Activated T-cell treated with anti-CD3 and anti-CD28 coated beads for 1 hour (primary cell): ENCODE measurements around the gene TPPP2.
A peak's percentile ranks its signal among the peaks of the same experiment; 100 is the strongest.
"Not testable (repeated sequence)": the region's sequence is repeated elsewhere in the genome, so short reads cannot be mapped to it uniquely, and the experiment has no call there.

Source experiments
- DNase-seq: peaks from one replicate; pipeline ENCODE4 v3.0.0-alpha.2; 2020; ENCODE audit warnings: low read depth

Gene TPPP2

DNA sequence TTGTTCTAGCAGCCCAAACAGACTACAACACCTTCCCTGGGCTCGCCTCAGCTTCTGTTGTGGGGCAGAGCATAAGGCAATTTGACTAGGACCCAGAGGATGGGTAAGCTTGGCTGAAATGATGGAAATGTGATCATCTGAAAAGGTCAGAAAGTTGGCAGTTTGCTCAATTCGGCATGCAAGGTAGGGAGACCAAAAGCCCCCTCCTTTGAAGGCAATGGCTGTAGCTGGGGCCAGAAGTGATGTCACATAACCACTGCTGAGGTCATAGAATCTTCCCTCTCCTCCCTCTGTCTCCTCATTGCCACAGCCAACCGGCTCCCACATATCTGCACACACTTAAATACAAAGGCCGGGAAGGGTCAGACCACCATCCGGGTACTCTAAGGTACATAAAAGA is at the start of gene TPPP2:
TPPP2 (plus strand) TSS at position 301 of the 400 bp plus-strand sequence. CDS start 365 bp downstream, outside the sequence.
- no peak for DNase-seq

DNA sequence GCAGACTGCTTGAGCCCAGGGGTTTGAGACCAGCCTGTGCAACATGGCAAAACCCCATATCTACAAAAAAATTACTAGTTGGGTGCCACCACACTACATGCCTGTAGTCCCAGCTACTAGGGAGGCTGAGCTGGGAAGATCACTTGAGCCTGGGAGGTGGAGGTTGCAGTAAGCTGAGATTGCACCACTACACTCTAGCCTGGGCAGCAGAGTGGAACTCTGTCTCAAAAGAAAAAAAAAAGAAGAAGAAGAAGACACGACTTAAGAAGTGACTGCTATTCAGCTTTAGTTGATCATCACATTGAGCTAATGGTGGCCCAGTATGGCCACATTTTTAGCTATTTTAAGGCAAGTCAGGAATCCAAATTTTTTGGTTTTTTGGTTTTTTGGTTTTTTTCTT is 49.1 kb upstream of the TPPP2 start:
- DNase-seq, result no peak

DNA sequence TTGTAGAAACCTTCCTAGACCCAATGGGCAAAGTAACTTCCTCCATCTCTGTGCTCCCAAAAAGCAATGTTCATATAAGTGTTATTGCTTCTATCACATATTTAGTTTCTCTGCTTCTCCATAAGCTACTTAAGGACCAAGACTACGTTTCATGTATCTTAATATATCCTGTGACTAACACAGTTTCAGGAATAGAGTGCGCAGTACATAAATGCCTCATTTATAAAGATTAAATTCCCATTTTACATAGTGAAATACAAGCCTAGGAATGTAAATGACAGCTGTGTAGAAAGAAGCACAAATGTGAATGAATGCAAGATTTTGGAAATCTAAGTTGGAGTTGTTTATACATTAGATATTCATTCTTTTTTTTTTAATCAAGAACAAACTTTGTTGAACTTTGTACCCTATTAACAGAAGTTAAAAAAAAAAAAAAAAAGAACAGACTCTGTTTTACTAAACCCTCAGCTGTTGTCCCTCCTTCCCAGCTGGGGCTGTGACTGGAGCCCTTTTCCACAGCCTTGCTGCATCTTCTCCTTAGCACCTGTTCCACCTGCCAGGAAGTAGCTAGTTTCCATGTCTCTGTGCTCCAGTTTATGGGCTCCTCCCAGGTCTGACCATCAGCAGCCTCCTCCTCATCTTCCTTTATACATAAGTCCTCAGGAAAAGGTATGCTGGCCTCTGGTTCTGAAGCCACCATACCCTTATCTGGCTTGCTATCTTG is 47.2 kb upstream of the TPPP2 start:
- no peak for DNase-seq

DNA sequence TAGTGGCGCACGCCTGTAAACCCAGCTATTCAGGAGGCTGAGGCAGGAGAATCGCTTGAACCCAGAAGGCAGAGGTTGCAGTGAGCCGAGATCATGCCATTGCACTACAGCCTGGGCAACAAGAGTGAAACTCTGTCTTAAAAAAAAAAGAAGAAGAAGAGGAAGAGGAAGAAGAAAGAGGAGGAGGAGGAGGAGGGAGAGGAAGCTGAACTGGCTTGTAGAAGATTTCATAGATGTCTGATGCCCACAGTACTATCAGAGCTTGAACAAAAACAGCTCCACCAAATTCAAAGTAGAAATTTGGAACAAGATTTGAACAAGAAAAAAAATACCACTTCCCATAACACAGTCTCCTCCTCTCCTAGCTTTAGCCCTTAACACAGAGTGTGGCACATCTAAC is 44.4 kb upstream of the TPPP2 start:
- DNase-seq, result not testable (repeated sequence)

DNA sequence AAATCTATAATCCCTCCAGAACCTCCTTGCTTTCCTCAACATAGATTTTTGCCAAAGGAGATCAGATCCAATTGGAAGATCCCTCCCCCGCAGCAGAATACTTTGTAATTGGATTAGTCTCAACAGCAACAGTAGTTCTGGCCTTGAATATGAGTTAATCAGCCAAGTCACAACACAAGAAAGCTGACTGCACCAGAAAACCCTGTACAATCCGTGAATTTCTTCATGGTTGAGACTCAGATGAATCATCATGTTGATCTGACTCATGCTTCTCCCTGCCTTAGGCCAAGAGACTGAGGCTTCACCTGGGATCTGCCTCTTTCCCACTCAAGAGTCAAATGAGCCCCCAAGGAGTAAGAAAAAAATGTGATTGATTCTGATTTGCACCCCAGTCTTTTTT is 43.2 kb upstream of the TPPP2 start:
- DNase-seq, result no peak

DNA sequence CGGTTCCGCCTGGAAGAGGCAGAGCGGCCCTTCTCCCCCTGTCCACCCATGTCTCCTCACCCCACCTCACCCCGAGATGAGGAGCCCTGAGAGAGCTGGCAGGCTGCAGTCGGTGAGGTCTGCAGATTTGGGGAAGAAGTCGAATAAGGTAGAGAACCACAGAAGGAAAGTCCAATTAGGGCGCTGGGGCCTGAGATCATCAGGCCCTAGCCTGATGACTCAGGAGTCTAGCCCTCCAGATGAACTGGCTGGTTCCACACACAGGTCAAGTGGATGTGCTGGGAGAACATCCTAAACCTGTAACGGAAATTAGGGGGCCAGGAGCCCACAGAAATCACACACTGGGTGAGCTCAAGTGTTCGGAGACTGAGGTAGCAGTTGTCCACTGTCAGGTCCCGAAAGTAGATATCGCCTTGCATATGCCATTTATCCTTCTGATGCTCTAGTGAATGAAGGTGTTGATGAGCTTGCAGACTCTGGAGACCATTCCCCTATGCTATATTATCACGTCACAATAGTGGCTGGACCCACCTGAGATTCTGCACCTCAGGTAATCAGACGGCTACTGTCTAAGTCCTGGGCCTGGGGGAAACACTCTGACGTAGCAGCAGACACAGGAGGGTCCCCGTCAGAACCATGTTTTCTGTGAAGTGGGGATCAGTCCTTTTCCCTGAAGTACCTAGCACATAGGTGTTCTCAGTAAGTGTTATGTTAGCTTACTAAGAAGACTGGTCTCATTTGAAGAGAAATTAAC is 41.1 kb upstream of the TPPP2 start:
- no peak for DNase-seq

DNA sequence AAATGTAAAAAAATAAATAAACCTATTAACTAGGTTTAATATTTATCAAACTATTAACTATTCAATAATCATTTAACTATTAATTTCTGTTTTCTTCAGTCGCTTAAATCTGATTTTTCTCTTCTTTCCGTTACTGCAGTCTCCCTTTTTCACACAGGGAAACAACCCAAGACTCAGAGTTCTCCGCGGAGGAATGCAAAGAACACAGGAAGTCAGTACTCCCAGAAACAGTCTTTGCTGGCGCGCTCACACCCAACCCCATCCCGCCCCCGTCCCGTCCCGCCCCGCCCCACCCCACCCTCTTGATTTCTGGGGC is 40.6 kb upstream of the TPPP2 start:
- DNase-seq, result no peak

DNA sequence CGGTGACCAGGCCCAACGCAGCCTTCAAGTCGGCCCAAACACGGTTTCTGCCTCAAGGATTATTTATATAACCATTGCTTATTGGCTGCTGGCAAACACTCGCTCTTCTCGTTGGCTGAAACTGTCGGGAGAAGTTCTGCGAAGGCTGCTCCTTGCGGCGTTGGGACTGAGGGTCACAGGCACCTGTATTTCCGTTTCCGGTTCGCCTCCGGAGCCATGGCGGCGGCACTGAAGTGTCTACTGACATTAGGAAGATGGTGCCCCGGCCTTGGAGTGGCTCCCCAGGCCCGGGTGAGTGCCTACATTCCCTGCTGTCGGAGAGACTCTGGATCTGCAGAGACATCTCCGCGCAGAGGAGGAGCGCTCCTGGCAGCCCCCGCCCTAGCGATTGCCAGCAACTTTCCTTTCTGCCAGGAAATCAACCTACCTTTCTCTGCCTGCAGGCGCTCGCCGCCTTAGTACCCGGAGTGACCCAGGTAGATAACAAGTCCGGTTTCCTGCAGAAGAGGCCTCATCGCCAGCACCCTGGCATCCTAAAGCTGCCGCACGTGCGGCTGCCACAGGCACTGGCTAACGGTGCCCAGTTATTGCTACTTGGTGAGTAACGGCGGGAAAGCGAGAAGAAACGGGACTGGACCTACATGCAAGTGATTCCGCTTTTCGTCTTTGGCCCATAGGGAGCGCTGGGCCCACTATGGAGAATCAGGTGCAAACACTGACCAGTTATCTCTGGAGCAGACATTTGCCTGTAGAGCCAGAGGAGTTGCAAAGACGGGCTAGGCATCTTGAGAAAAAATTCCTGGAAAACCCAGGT is 40.0 kb upstream of the TPPP2 start, which contains the start of gene METTL17:
METTL17 (plus strand) TSS at position 194 of the 814 bp plus-strand sequence; CDS start at position 217, 23 bp downstream.
- DNase-seq, result peak; percentile 70

DNA sequence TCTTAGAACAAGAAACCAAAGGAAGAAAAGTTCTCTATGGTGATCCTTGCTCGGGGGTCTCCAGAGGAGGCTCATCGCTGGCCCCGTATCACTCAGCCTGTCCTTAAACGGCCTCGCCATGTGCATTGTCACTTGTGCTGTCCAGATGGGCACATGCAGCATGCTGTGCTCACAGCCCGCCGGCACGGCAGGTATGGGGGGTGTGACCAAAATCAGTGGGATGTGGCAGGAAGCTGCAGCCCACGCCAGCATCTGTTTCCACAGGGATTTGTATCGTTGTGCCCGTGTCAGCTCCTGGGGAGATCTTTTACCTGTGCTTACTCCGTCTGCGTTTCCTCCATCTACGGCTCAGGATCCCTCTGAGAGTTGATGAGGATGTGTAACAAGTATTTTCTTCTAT is 33.5 kb upstream of the TPPP2 start:
- DNase-seq, result no peak

DNA sequence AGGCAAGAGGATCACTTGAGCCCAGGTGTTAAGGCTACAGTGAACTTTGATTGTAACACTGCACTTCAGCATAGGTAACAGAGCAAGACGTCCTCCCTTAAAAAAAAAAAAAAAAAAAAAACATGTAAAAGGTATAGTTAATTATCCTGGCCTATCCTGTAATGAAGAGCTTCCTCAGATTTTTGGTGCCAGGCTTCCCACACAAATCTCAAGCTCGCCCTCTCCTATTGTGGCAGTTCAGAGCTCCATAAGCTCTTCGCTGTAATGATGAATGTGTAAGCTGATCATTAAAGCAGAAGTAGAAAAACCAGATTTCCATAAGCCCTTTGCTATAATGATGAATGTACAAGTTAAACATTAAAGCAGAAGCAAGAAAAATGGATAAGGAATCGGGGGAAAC is 32.9 kb upstream of the TPPP2 start:
- DNase-seq, result no peak

DNA sequence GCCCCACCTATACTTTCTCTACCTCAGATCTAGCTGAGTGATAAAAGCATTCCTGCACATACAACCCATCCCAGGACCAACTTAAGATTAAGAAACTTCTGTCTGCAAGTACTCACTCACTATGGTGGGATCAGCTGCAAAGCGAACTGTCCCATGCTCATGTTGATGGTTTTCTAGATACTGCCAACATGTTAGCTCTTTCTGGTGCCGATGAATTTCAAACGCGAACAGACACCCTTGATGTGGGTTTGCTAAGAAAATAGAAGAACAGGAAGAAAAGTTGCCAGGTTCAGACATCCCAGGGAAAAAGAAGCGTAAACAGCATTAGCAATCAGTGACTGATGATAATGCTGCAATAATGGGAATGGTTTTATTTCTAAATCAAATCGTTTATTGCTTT is 32.5 kb upstream of the TPPP2 start:
- DNase-seq, result no peak

DNA sequence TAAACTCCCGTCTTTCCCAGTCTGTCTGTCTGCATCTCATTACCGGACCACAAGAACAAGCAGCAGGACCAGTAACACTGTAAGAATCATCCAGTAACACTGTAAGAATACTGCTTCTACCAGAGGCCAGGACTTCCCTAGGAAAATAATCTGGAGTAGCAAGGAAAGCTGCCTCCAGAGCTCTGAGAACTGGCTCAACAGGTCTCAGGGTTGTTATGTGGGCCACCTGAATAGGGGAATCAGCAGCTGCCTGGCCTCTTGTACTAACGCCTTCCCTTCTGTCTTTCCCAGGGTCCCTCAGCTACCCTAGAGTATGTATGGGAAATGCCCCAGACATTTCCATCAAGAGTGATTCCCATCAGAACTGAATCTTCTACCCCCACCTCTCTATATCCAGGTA is 31.9 kb upstream of the TPPP2 start:
- DNase-seq, result no peak

DNA sequence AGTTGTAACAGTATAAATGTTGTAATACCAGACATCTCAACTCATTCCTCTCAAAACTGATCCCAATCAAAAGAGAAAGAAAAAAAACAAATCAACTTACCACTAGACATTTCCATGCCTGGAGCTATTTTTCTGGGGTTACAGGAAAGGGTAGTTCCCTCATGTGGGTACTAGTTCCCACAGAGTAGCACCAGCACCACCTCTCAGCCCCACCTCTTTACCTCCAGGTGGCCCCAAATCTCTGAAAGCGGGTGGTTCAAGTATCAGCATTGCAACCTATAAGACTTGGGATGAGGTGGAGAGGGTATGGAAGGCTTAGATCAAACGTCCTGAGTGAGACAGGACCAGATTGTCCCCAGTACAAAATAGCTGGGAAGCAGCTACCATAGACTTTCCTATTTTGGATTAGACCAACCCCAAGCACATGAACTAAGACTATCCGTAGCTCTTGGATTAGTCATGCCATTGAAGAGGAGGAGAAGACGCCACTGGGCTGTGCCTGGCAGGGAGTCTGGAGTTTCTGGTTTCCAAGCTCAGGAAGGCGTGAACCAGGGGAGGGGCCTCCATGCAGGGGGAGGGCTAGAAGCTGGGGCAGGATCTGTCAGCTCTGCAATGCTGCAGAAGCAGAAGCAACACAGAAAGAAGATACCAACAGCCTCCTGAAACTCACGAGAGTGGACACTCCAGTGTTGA is 31.2 kb upstream of the TPPP2 start, which contains the start of gene SLC39A2:
SLC39A2 (plus strand) TSS at position 620 of the 693 bp plus-strand sequence. CDS start 154 bp downstream, outside the sequence.
- no peak for DNase-seq

DNA sequence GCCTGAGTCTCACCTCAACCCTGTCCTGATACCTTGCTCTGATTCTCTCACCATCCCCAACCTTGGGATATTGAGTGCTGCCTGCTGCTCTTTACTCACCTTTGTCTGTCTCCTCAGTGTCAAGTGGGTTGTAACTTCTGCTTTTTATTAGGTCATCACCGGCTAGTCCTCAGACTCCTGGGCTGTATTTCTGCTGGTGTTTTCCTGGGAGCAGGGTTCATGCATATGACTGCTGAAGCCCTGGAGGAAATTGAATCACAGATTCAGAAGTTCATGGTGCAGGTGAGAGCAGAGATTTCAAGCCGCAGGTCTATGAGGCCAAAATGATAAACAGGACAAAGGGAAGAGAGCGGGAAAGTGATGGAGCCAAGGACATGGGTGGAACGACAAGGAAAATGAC is 30.4 kb upstream of the TPPP2 start:
- DNase-seq, result no peak

DNA sequence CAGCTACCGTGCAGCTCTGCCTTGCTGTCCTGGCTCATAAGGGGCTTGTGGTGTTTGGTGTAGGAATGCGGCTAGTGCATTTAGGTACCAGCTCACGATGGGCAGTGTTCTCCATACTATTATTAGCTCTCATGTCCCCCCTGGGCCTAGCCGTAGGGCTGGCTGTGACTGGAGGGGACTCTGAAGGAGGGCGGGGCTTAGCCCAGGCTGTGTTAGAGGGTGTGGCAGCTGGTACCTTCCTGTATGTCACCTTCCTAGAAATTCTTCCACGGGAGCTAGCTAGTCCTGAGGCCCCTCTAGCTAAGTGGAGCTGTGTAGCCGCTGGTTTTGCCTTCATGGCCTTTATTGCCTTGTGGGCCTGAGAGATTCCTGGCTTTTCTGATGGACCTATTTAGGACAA is 28.8 kb upstream of the TPPP2 start:
- no peak for DNase-seq

DNA sequence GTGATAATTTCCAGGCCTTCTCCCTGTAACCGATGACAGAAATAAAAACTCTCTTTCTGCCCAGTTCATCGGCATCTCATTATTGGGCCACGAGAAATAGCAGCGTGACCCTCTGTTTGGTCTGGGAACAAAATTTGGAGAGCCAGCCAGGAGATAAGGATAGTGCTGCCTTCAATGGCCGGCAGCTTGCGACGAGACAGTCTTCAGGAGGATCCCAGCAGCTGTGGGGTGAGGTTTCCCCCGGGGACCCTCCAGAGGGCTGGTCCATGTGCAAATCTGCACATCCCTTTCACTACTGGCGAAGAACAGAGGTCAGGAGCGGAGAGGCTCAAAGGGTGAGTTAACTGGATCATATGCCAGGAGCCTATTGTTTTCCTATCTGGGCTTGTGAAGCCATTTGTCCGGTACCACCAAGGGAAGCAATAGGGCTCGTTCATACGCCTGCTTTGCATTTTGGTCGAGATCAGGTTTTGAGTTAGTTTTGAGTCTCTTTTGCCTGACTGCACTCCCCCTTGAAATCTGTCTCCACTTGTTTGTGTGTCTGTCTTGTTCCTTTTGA is 26.1 kb upstream of the TPPP2 start:
- DNase-seq, result no peak

DNA sequence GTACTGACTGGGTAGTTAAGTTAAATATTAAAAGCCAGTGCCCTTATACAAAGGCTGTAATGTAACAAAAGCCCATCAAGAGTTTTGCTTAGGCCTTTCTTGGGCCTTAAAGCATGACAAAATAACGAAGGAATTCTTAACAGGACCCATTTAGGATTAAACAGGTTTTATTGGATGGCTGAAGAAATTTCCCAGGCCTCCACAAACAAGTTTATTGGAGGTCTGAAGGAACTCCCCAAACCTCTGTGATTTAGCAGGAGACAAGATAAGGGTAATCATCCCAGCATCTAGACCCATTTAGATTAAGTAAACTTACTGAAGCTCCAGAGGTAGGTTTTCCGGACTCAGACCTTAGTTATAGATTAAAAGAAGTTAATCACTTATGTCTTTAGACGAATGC is 20.3 kb upstream of the TPPP2 start:
- not testable (repeated sequence) for DNase-seq

DNA sequence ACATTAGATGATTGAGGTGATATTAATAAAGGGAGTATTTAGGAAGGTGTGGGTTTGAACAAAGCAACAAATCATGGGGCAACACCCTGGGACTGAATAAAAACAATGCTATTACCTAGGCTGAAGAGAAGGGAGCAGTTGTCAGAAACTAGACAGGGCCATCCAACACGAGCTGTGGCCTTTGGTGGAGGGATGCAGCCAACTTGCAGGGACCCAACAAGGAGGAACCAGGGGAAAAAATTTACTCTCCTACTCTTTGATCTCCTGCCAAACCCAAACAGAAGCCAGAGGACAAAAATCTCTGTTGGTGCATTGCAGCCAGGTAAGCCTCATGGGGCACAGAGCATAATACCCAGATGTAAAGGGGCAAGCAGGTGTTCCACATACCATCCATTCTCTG is 18.9 kb upstream of the TPPP2 start:
- no peak for DNase-seq

DNA sequence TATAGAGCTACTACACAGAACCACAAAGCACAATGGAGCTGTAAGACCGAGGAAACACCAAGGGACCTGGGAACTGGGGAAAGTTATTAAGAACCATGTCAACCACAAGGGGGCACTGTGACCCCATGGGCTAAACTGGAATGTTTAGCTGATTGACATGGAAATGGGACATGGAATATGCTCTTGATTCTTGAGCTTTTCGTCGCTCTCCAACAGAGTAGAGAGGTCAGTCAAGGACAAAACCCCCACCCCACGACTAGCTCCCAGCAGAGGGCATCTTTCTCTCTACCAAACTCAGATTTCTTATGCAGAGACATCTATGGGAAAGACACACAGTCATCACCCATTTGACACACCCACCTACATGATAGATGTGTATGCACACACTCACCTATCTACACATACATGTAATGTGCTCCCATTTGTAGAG is 15.2 kb upstream of the TPPP2 start:
- peak; percentile 81 for DNase-seq

DNA sequence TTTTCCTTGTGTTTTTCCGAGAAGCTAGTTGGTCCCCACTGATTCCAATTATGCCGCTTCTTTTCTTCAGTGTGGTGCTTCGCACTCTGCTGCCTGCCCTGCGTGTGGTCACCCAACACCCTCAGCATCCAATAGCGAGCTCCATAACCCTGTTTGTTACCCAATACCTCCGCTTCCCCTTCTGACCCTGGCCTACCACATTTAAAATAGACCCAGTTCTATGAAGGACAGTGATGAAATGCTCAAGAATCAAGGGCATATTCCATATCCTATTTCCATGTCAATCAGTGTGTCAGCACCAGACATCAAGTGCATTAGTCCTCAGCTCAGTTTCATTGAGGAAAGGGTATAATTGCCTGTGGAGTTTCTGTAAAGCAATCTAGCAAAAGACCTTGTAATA is 14.7 kb upstream of the TPPP2 start:
- no peak for DNase-seq

DNA sequence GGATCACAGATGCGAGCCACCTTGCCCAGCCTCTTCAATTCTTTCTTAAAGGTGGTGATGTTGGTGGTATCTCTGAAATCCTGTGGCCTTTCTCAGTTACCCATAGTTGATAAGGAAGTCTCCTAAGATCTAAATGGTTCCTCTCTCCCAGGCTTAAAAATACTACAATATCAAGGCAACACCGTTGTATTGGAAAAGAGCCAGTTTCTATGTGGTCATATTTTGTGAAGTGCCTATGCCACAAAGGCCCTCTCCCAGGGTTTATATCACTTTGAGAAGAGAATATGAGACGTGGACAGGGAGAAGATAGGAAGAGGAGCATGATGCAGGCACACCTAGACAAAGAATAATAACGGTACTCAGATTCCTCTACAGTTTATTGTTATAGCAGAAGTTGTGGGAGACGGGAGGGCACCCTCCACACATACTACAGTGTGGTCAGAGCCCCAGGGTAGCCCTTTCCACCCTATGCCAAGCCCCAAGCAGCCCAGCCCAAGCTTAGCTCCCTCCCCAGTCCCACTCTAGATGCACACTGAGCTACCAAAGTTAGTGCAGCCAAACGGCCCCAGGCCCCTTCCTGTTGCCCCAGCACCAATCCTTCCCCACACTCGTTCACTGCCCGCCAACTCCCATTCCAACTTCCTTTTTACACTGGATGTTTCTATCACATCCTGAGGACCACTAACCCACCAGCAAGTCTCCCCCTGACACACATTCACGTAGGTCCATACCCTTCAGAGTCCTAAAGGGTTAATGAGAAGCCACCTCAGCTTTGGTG is 13.4 kb upstream of the TPPP2 start:
- DNase-seq, result no peak
